Dermis lymphatic vessel endothelial cell (primary cell): ENCODE measurements around the gene STC2. TPM values are rescaled to one million over a fixed set of nuclear protein-coding genes. Genes with fewer than 3 reads are reported as not detected.

ENCODE experiments used
- total RNA-seq: library from RNA; depleted of rRNA; stranded (reverse); fragments of >200 nt; gene quantifications from 2 replicates; pipeline ENCODE4 v1.2.1, GENCODE V29; 2014

The STC2 gene
- total RNA-seq = 12.9 and 24.4 TPM in 2 replicates

GRCh38 chr5:173327948-173328843, at the start of gene STC2:
STC2 (minus strand) TSS chr5:173328414; CDS start chr5:173328193, 221 bp downstream.

Other genes with a start within 250 kb of the STC2 start
- gene BNIP1, start 183.9 kb downstream of the STC2 start, total RNA-seq = 14.7 and 16.2 TPM in 2 replicates
- gene NKX2-5, start 93.2 kb downstream of the STC2 start, total RNA-seq = 1.0 TPM in 1 of 2 replicates, not detected in the other